Subcutaneous adipose tissue (tissue), 4 donors: ENCODE data around the gene STARD4. TPM values are rescaled to one million over a fixed set of nuclear protein-coding genes. Genes with fewer than 3 reads are reported as not detected.

Experiments used
- CTCF ChIP-seq: fragments of 450-650 bp; IDR thresholded peaks from one replicate; pipeline ENCODE4 v1.5.1; 2016; ENCODE audit warnings: low read depth, mild to moderate bottlenecking, control low read depth, antibody characterized with exemption, moderate library complexity
- total RNA-seq, 4 donors: library from RNA; depleted of rRNA; stranded (reverse); fragments of >200 nt; gene quantifications; one replicate each; pipeline ENCODE4 v1.1.0, GENCODE V29; 2016

The STARD4 gene
- total RNA-seq, 4 donors from 2014 or later = 5.8 to 24.5 (median 11.7) TPM

- TF ChIP-seq CTCF = no peak
These were observed 40.2 kb downstream of the STARD4 start for GRCh38 chr5:111472096-111472495.

GRCh38 chr5:111469903-111470302 lies 42.4 kb downstream of the STARD4 start:
- TF ChIP-seq CTCF = no peak

DNA sequence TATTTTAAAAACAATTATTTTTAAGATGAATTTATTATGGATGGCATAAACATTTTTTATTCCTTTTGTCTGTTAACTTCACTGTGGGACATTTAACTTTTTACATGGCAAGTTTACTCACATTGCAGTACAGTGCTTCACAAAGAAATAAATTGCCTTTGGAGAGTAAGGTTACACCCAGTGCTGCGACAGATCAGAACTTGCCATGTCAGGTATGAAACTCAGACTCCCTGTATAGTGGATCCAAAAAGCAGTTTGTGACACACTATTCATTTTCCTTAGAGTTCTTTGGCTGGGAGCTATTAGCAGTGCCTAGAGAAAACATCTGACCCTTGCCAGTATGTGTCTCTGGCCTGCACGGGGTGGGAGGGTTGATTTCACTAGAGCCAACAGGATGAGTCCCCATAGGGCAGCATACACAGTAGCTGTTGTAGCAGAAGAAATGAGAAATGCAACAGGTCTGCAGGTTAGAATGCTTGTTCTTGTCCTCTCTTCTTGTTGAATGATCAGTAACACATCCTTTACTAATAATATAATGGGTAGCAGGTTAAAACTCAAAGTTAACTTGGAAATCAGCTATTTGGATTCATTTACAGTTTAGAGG lies 42.9 kb downstream of the STARD4 start:
- TF ChIP-seq CTCF = no peak

DNA sequence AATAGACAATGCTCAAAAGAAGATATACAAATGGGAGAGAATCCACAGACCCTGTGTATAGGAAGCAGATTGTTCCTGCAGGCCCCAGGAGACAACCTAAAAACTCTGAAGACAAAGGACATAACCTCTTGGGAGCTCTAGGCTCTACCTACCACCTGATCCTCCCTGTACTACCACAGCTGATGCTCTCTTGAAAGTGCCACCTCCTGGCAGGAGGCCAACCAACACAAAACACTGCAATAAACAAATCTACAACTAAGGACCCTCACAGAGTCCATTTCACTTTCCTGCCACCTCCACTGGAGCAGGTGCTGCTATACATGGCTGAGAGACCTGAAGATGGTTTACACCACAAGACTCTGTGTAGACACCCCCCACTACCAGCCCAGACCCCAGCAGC lies 49.0 kb downstream of the STARD4 start:
- no peak for TF ChIP-seq CTCF

DNA sequence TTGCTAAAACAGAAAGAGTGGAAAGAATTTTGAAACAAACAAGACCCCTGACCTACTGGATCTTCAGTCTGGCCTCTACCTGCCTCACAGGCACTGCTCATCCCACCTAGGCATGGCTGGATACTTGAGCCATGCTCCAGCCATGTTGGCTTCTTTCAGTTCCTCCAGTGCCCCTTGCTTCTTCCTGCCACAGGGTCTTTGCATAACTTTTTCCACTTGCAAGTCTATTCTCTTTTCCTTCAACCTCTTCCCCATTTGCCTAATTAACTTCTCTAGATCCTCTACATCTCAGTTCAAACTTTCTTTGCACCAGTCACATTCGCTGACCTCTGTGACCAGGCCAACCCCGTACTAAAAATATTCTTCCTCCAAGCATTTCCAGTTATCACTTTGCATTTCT lies 50.4 kb downstream of the STARD4 start:
- TF ChIP-seq CTCF = no peak

GRCh38 chr5:111461255-111461671 lies 51.1 kb downstream of the STARD4 start:
- no peak for TF ChIP-seq CTCF

DNA sequence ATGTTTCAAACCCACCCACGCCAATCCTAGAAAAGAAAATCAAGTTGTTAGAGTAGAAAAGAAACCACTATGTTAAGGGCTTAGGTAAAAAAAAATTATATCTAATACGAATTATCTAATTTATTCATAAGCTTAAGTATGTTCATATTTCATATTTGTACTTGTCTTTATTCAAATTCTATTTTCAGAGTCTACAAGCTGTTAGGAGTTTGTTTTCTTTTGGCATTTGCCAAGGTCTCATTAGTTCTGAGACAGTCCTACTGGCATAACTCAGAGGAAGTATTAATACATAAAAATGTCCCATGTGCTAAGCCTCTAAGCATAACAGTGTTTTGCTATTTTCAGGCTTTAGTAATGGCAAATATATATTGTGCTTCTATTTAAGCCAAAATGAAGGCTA lies 57.6 kb downstream of the STARD4 start:
- no peak for TF ChIP-seq CTCF
